ENCODE data around the gene CTNNBL1. TPM values are rescaled to one million over a fixed set of nuclear protein-coding genes. Genes with fewer than 3 reads are reported as not detected.

CTNNBL1 gene
- polyA plus RNA-seq, 1 of the 3 experiments (the other 2 are of a cell fraction): 29.5 TPM

- Histone ChIP-seq H3K36me3 (replicated peaks in 1 of 2; ENCODE audit: control insufficient read depth in 1 of 2, insufficient read depth in 2 of 2, low read length in 1 of 2) (peaks cover 23 to 26% of the 10 kb centered on the region in 2 experiments), H4K20me1 (ENCODE audit: insufficient read depth) (0 out of 2 replicates have a peak, but pooled peaks cover 7% of the 10 kb centered on the region), H3K27me3 (ENCODE audit: insufficient read depth) (no peaks in the 10 kb centered on the region), H3K9ac (no peak overlapping the region), H3K9me3 (no peaks in the 10 kb centered on the region), H3K4me2 (no peak overlapping the region), H3K4me1 (ENCODE audit: control insufficient read depth in 1 of 2, insufficient read depth in 2 of 2, low read depth in 1 of 2, low read length in 1 of 2) (no peaks in the 10 kb centered on the region), H3K79me2 (ENCODE audit: insufficient read depth) (peaks cover 5% of the 10 kb centered on the region), H3K4me3 (ENCODE audit: low read depth in 2 of 2, low read length in 1 of 2) (no peak overlapping the region), H3K9me2 (no peaks in the 10 kb centered on the region), H2AFZ (ENCODE audit: low read depth) (no peak overlapping the region), H3F3A (replicated peaks; ENCODE audit: insufficient read depth) (peaks cover 9% of the 10 kb centered on the region), H3K27ac (ENCODE audit: low read depth in 2 of 2, low read length in 1 of 2) (peak overlapping the region in 1 of 2 experiments; percentile 31; a peak in 1 of 4 replicates)
- DNase-seq: no peak
- WGBS (ENCODE audit: low lambda C conversion rate): 55% methylated on average over 3 of the region's 3 CpGs
- ChIA-PET POLR2A (no interaction called here), CTCF (interaction anchor here (0.8 kb wide), 1 partner anchor 84 kb away, joined by 3 read pairs; no protein-coding TSS in a partner anchor)
- peak; percentile 46; the same call in 1 of the 2 replicates for TF ChIP-seq FOSL2 (IDR thresholded peaks at IDR 0.05; ENCODE audit: borderline replicate concordance, low read depth)
- TF ChIP-seq PBX3 (IDR thresholded peaks at IDR 0.05): peak; percentile 39; the same call in 1 of the 2 replicates
- TF ChIP-seq RAD21 (IDR thresholded peaks at IDR 0.05; ENCODE audit: low read length): no peak
- TF ChIP-seq IRF3 (IDR thresholded peaks at IDR 0.05; ENCODE audit: low read depth, low read length): no peak
- no peak for TF ChIP-seq NFIC (IDR thresholded peaks at IDR 0.05; ENCODE audit: borderline replicate concordance)
- TF ChIP-seq RCOR1 (IDR thresholded peaks at IDR 0.05; ENCODE audit: low read length): no peak
Measured at GRCh38 chr20:37741055-37741454, 47.2 kb downstream of the CTNNBL1 start.

- TF ChIP-seq PBX3 (IDR thresholded peaks at IDR 0.05): no peak
- TF ChIP-seq GABPA (IDR thresholded peaks at IDR 0.05; ENCODE audit: low read depth): no peak
- TF ChIP-seq EP300 (IDR thresholded peaks at IDR 0.05; ENCODE audit: borderline replicate concordance in 1 of 2, low read depth in 1 of 2, low read length in 1 of 2): no peak
- TF ChIP-seq FOXM1 (IDR thresholded peaks at IDR 0.05; ENCODE audit: low read depth): no peak
- Histone ChIP-seq H3F3A (replicated peaks; ENCODE audit: insufficient read depth) (peaks cover 9% of the 10 kb centered on the region), H3K4me3 (ENCODE audit: low read depth in 2 of 2, low read length in 1 of 2) (no peak overlapping the region), H2AFZ (ENCODE audit: low read depth) (no peak overlapping the region), H3K4me1 (ENCODE audit: control insufficient read depth in 1 of 2, insufficient read depth in 2 of 2, low read depth in 1 of 2, low read length in 1 of 2) (no peaks in the 10 kb centered on the region), H4K20me1 (ENCODE audit: insufficient read depth) (0 out of 2 replicates have a peak, but pooled peaks cover 7% of the 10 kb centered on the region), H3K27ac (ENCODE audit: low read depth in 2 of 2, low read length in 1 of 2) (peak overlapping the region; percentile 11 to 31; a peak in 2 of 4 replicates), H3K27me3 (ENCODE audit: insufficient read depth) (no peaks in the 10 kb centered on the region), H3K9me2 (no peaks in the 10 kb centered on the region), H3K4me2 (no peak overlapping the region), H3K79me2 (ENCODE audit: insufficient read depth) (peaks cover 5% of the 10 kb centered on the region), H3K9ac (no peak overlapping the region), H3K36me3 (replicated peaks in 1 of 2; ENCODE audit: control insufficient read depth in 1 of 2, insufficient read depth in 2 of 2, low read length in 1 of 2) (peaks cover 26% of the 10 kb centered on the region in 2 experiments), H3K9me3 (no peaks in the 10 kb centered on the region)
- POLR2A ChIA-PET: no interaction called here
- CTCF ChIA-PET: interaction anchor here (0.8 kb wide), 1 partner anchor 85 kb away, joined by 3 read pairs; no protein-coding TSS in a partner anchor
- DNase-seq: no peak
- WGBS (ENCODE audit: low lambda C conversion rate): 100% methylated on average over 1 of the region's 1 CpG
Measured at GRCh38 chr20:37741570-37741969, 47.7 kb downstream of the CTNNBL1 start.

Data from SK-N-SH (cell line).